ENCODE data around the gene SLAMF6.
"Not testable (repeated sequence)": the region's sequence is repeated elsewhere in the genome, so short reads cannot be mapped to it uniquely, and the experiment has no call there.

SLAMF6 gene

DNA sequence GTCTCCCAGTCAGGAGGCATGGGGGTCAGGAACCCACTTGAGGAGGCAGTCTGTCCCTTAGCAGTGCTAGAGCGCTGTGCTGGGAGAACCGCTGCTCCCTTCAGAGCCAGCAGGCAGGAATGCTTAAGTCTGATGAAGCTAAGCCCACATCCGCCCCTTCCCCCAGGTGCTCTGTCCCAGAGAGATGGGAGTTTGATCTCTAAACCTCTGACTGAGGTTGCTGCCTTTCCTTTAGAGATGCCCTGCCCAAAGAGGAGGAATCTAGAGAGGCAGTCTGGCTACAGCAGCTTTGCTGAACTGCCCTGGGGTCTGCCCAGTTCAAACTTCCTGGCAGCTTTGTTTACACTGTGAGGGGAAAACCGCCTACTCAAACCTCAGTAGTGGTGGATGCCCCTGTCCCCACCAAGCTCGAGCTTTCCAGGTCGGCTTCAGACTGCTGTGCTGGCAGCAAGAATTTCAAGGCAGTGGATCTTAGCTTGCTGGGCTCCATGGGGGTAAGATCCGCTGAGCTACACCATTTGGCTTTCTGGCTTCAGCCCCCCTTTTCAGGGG is 6.4 kb upstream of the SLAMF6 start:
- not testable (repeated sequence) for H3K36me3 ChIP-seq (ENCODE audit: insufficient read depth, low read length); H3K27me3 ChIP-seq (ENCODE audit: insufficient read depth, low read length); H3K9me3 ChIP-seq (ENCODE audit: insufficient read depth, low read depth, low read length); H3K27ac ChIP-seq (ENCODE audit: low read depth, low read length); H3K4me3 ChIP-seq (ENCODE audit: low read length); H3K9ac ChIP-seq (ENCODE audit: low read depth, low read length); H3K4me1 ChIP-seq (ENCODE audit: insufficient read depth, low read length)
- WGBS = 88% methylated on average over 7 of the region's 7 CpGs

DNA sequence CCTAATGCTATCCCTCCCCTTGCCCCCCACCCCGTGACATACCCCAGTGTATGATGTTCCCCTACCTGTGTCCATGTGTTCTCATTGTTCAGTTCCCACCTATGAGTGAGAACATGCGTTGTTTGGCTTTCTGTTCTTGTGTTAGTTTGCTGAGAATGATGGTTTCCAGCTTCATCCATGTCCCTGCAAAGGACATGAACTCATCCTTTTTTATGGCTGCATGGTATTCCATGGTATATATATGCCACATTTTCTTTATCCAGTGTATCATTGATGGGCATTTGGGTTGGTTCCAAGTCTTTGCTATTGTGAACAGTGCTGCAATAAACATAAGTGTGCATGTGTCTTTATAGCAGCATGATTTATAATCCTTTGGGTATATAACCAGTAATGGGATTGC is 734 bp upstream of the SLAMF6 start:
- not testable (repeated sequence) for H3K4me3 ChIP-seq (ENCODE audit: low read length); H3K9me3 ChIP-seq (ENCODE audit: insufficient read depth, low read depth, low read length); H3K9ac ChIP-seq (ENCODE audit: low read depth, low read length); H3K27ac ChIP-seq (ENCODE audit: low read depth, low read length); H3K27me3 ChIP-seq (ENCODE audit: insufficient read depth, low read length); H3K36me3 ChIP-seq (ENCODE audit: insufficient read depth, low read length)
- H3K4me1 ChIP-seq (ENCODE audit: insufficient read depth, low read length) = peaks cover 23% of the 10 kb centered on the region
- 100% methylated on average over 1 of the region's 2 CpGs for WGBS

DNA sequence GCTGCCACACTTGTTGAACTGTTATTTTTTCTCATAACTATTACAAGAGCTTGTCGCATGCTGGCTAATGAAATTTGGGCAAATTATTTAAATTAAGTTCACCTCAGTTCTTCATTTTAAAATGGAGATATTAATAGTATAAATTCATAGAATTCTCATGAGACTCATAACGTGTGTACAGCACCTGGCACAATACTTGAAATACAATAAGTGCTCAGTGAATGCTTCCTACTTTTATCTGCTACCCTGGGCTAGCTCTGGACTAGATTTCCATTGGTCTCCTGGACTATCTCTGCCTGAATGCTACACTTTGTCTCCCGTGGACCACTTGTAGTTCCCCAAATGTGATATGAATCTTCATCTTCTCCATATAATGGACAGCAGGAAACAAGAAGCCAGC is 919 bp downstream of the SLAMF6 start:
- Histone ChIP-seq H3K9me3 (ENCODE audit: insufficient read depth, low read depth, low read length) (no peaks in the 10 kb centered on the region), H3K27ac (ENCODE audit: low read depth, low read length) (no peak overlapping the region), H3K36me3 (ENCODE audit: insufficient read depth, low read length) (no peaks in the 10 kb centered on the region), H3K9ac (ENCODE audit: low read depth, low read length) (no peak overlapping the region), H3K4me1 (ENCODE audit: insufficient read depth, low read length) (peaks cover 23% of the 10 kb centered on the region), H3K4me3 (ENCODE audit: low read length) (no peak overlapping the region), H3K27me3 (ENCODE audit: insufficient read depth, low read length) (no peaks in the 10 kb centered on the region)
- WGBS = 89% methylated on average over 2 of the region's 3 CpGs

DNA sequence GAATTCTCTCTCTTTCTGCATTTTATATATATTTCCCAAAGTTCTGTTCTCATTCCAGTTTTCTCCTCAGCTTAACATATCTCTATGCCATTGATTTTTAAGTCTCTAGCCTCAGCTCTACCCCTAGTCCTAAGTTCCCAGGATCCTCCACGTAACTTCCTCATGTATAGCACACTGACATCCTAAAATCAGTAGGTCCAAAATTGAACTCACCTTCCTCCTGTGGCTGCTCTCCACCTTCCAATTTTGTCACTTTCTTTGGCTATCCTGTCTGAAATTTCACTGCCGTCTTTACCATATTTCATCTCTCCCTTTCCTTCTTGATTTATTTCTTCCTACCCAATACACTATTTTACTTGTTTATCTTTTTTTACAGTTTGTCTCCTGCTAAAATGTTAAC is 1.5 kb downstream of the SLAMF6 start:
- no peaks in the 10 kb centered on the region for H3K36me3 ChIP-seq (ENCODE audit: insufficient read depth, low read length)
- no peaks in the 10 kb centered on the region for H3K9me3 ChIP-seq (ENCODE audit: insufficient read depth, low read depth, low read length)
- H3K27ac ChIP-seq (ENCODE audit: low read depth, low read length) = no peak overlapping the region
- 87% methylated on average over 2 of the region's 2 CpGs for WGBS
- no peak overlapping the region for H3K9ac ChIP-seq (ENCODE audit: low read depth, low read length)
- H3K27me3 ChIP-seq (ENCODE audit: insufficient read depth, low read length) = no peaks in the 10 kb centered on the region
- peaks cover 23% of the 10 kb centered on the region for H3K4me1 ChIP-seq (ENCODE audit: insufficient read depth, low read length)
- H3K4me3 ChIP-seq (ENCODE audit: low read length) = no peak overlapping the region

DNA sequence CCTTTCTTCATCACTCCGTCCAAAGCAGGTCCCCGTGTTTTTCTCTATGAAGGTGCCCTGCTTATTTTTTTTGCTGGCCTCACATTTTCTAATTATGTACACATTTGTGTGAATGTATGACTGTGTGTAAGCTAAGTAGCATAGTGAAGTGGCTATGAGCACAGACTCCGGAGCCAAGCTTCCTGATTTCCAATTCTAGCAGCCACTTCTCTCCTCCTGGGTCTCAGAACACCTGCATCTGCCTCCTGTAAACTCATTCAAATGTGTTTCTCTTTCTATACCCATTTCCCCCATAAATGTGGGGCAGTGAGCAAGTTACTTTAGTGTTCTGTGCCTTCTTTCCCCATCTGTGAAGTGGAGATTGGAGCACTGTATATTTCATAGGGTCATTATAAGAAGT is 2.1 kb downstream of the SLAMF6 start:
- Histone ChIP-seq H3K9me3 (ENCODE audit: insufficient read depth, low read depth, low read length) (no peaks in the 10 kb centered on the region), H3K4me1 (ENCODE audit: insufficient read depth, low read length) (peaks cover 23% of the 10 kb centered on the region), H3K9ac (ENCODE audit: low read depth, low read length) (no peak overlapping the region), H3K4me3 (ENCODE audit: low read length) (no peak overlapping the region), H3K27me3 (ENCODE audit: insufficient read depth, low read length) (no peaks in the 10 kb centered on the region), H3K27ac (ENCODE audit: low read depth, low read length) (no peak overlapping the region), H3K36me3 (ENCODE audit: insufficient read depth, low read length) (no peaks in the 10 kb centered on the region)
- 79% methylated on average over 3 of the region's 3 CpGs for WGBS

DNA sequence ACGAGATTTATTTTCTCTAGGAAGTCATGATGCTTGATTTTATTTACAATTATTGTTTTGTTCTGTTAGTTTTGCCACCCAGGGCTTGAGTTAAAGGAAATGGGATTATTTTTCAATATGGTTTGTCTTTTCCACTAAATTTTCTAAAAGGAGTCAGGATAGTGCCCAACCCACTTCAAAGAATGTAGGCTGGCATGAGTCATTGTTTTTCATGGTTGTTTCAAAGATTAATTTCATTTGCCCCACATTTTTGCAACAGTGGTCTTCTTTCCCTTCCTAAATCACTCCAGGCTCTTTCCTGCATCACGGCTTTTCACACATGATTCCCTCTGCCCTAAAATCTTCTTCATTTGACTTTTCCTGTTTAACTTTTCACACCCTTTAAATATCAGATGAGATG is 2.5 kb downstream of the SLAMF6 start:
- Histone ChIP-seq H3K9me3 (ENCODE audit: insufficient read depth, low read depth, low read length) (no peaks in the 10 kb centered on the region), H3K4me1 (ENCODE audit: insufficient read depth, low read length) (peaks cover 23% of the 10 kb centered on the region), H3K27me3 (ENCODE audit: insufficient read depth, low read length) (no peaks in the 10 kb centered on the region), H3K9ac (ENCODE audit: low read depth, low read length) (no peak overlapping the region), H3K27ac (ENCODE audit: low read depth, low read length) (no peak overlapping the region), H3K36me3 (ENCODE audit: insufficient read depth, low read length) (no peaks in the 10 kb centered on the region), H3K4me3 (ENCODE audit: low read length) (no peak overlapping the region)
- WGBS = 84% methylated on average over 2 of the region's 2 CpGs

DNA sequence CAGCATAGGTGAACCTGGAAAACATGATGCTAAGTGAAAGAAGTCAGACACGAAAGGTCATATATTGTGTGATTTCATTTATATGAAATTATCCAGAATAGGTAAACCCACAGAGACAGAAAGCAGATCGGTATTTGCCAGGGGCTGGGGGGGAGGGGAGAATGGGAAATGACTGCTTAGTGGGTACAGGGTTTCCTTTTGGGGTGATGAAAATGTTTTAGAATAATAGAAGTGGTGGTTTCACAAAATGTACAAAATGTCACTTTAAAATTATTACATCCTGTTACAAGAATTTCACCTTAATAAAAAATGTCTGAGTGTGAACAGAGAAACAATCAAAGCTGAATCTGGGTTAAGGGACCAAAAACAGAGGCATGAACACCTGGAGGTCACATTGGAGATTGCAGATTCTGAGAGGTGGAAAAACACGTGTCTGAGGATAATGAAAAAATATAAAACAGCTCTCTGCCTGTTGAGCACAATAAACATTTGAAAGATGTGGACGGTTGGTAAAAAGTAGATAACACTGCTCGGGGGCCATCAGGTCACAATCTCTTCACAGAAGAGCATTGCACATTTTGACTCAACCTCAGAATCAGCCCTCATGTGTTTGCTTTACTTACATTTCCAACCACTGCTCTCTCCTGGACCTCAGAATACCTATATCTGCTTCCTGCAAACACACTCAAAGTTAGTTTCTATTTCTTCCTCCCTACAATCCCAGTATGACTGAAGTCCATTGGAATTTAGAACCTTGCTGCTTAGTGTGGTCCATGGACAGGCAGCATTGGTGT is 3.2 kb downstream of the SLAMF6 start:
- H3K9ac ChIP-seq (ENCODE audit: low read depth, low read length) = no peak overlapping the region
- peaks cover 23% of the 10 kb centered on the region for H3K4me1 ChIP-seq (ENCODE audit: insufficient read depth, low read length)
- H3K9me3 ChIP-seq (ENCODE audit: insufficient read depth, low read depth, low read length) = no peaks in the 10 kb centered on the region
- H3K4me3 ChIP-seq (ENCODE audit: low read length) = no peak overlapping the region
- no peaks in the 10 kb centered on the region for H3K27me3 ChIP-seq (ENCODE audit: insufficient read depth, low read length)
- H3K27ac ChIP-seq (ENCODE audit: low read depth, low read length) = no peak overlapping the region
- WGBS = 76% methylated on average over 5 of the region's 5 CpGs
- H3K36me3 ChIP-seq (ENCODE audit: insufficient read depth, low read length) = no peaks in the 10 kb centered on the region

DNA sequence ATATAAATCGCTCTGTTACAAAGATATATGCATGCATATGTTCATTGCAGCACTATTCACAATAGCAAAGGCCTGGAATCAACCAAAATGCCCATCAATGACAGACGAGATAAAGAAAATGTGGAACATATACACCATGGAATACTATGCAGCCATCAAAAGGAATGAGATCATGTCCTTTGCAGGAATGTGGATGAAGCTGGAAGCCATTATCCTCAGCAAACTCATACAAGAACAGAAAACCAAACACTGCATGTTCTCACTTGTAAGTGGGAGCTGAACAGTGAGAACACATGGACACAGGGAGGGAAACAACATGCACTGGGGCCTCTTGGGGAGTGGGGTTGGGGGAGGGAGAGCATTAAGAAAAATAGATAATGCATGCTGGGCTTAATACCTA is 5.5 kb downstream of the SLAMF6 start:
- peaks cover 23% of the 10 kb centered on the region for H3K4me1 ChIP-seq (ENCODE audit: insufficient read depth, low read length)
- not testable (repeated sequence) for H3K27ac ChIP-seq (ENCODE audit: low read depth, low read length); H3K9ac ChIP-seq (ENCODE audit: low read depth, low read length); H3K9me3 ChIP-seq (ENCODE audit: insufficient read depth, low read depth, low read length); H3K27me3 ChIP-seq (ENCODE audit: insufficient read depth, low read length); H3K36me3 ChIP-seq (ENCODE audit: insufficient read depth, low read length); H3K4me3 ChIP-seq (ENCODE audit: low read length)
- WGBS = 50% methylated on average over 2 of the region's 2 CpGs

DNA sequence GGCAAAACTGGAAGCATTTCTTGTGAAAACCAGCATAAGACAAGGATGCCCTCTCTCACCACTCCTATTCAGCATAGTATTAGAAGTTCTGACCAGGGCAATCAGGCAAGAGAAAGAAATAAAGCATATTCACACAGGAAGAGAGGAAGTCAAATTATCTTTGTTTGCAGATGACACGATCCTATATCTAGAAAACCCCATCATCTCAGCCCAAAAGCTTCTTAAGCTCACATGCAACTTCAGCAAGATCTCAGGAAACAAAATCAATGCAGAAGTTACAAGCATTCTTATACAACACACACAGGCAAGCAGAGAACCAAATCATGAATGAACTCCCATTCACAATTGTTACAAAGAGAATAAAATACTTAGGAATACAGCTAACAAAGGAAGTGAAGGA is 7.1 kb downstream of the SLAMF6 start:
- H3K36me3 ChIP-seq (ENCODE audit: insufficient read depth, low read length); H3K9me3 ChIP-seq (ENCODE audit: insufficient read depth, low read depth, low read length); H3K27me3 ChIP-seq (ENCODE audit: insufficient read depth, low read length); H3K27ac ChIP-seq (ENCODE audit: low read depth, low read length); H3K4me3 ChIP-seq (ENCODE audit: low read length); H3K9ac ChIP-seq (ENCODE audit: low read depth, low read length): not testable (repeated sequence)
- WGBS = 83% methylated on average over 1 of the region's 1 CpG
- H3K4me1 ChIP-seq (ENCODE audit: insufficient read depth, low read length) = peaks cover 12% of the 10 kb centered on the region

DNA sequence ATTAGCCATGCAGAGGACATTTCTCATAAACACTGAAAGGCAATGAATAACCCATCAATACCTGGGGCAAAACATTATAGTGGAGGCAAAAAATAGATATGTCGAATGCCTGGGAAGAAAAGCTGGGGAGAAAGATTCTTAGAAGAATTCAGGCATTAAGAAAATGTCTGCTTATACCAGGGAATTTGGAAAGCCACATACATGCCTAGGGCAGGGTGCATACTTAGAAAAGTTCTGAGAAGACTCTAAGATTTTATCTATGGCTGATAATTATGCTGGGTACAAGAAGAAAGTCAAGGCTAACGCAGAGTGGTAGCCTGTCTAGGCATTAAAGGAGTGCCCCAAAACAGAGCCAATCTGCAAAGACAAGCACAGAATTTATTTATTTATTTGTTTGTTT is 18.4 kb downstream of the SLAMF6 start:
- Histone ChIP-seq H3K4me3 (ENCODE audit: low read length) (no peak overlapping the region), H3K27ac (ENCODE audit: low read depth, low read length) (no peak overlapping the region), H3K36me3 (ENCODE audit: insufficient read depth, low read length) (no peaks in the 10 kb centered on the region), H3K4me1 (ENCODE audit: insufficient read depth, low read length) (no peaks in the 10 kb centered on the region), H3K9ac (ENCODE audit: low read depth, low read length) (no peak overlapping the region), H3K27me3 (ENCODE audit: insufficient read depth, low read length) (no peaks in the 10 kb centered on the region), H3K9me3 (ENCODE audit: insufficient read depth, low read depth, low read length) (0 out of 2 replicates have a peak, but pooled peaks cover 15% of the 10 kb centered on the region)
- WGBS = 92% methylated on average over 2 of the region's 2 CpGs

DNA sequence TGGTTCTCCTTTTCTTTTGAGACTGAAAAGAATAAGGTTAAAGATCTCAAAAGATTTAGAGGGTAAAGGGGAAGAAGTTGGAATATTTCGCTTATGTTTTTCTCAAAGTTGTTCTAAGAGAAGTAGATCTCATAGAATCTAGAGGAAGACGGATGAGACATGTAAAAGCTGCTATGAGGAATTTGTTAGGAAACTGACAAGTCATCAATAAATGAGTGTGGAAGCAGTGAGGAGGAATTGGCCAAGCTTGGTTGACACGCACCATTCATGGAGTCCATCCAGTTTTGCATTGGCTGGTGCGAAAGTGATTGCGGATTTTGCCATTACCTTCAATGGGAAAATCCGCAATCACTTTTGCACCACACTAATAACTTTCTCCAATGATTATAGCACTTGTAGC is 20.0 kb downstream of the SLAMF6 start:
- H3K9me3 ChIP-seq (ENCODE audit: insufficient read depth, low read depth, low read length) = peaks cover 16% of the 10 kb centered on the region; the same call in 1 of the 2 replicates
- H3K4me3 ChIP-seq (ENCODE audit: low read length) = no peak overlapping the region
- 96% methylated on average over 6 of the region's 6 CpGs for WGBS
- H3K27me3 ChIP-seq (ENCODE audit: insufficient read depth, low read length) = no peaks in the 10 kb centered on the region
- no peaks in the 10 kb centered on the region for H3K4me1 ChIP-seq (ENCODE audit: insufficient read depth, low read length)
- H3K36me3 ChIP-seq (ENCODE audit: insufficient read depth, low read length) = no peaks in the 10 kb centered on the region
- H3K9ac ChIP-seq (ENCODE audit: low read depth, low read length) = no peak overlapping the region
- no peak overlapping the region for H3K27ac ChIP-seq (ENCODE audit: low read depth, low read length)

Data from HUES64 (cell line).